Astrocyte (in vitro differentiated cells and primary cell): ENCODE data around the gene DNMBP. TPM values are rescaled to one million over a fixed set of nuclear protein-coding genes. Genes with fewer than 3 reads are reported as not detected.

Experiments
- DNase-seq: peaks from one replicate; pipeline ENCODE4 v3.0.0-alpha.2; 2010; ENCODE audit warnings: low read depth
- FAIRE-seq: peaks from 2 replicates; lab custom pipeline; 2011; peaks lifted over from hg19 to GRCh38; lab: Jason Lieb, UNC
- H2AFZ ChIP-seq: 2 replicates; pipeline ENCODE4 v1.6.0; 2012; ENCODE audit warnings: low read depth, low read length, inconsistent platforms
- H3K27ac ChIP-seq: 2 replicates; pipeline ENCODE4 v1.5.1; 2011; ENCODE audit warnings: low read depth, low read length, inconsistent platforms
- H3K27me3 ChIP-seq: 2 replicates; pipeline ENCODE4 v1.6.0; 2011; ENCODE audit warnings: low read length, inconsistent platforms; ENCODE audit not compliant: insufficient read depth
- H3K36me3 ChIP-seq: 2 replicates; pipeline ENCODE4 v1.5.1; 2011; ENCODE audit warnings: low read length, inconsistent platforms; ENCODE audit not compliant: insufficient read depth
- H3K4me1 ChIP-seq: 2 replicates; pipeline ENCODE4 v1.5.1; 2011; ENCODE audit warnings: low read length, inconsistent platforms; ENCODE audit not compliant: insufficient read depth
- H3K4me2 ChIP-seq: 2 replicates; pipeline ENCODE4 v1.6.0; 2012; ENCODE audit warnings: low read length, inconsistent platforms
- H3K4me3 ChIP-seq: 2 replicates; pipeline ENCODE4 v1.5.1; 2011; ENCODE audit warnings: low read depth, mild to moderate bottlenecking, low read length, inconsistent platforms; ENCODE audit not compliant: insufficient read depth
- H3K79me2 ChIP-seq: 2 replicates; pipeline ENCODE4 v1.6.0; 2012; ENCODE audit warnings: mild to moderate bottlenecking, low read length, inconsistent platforms; ENCODE audit not compliant: insufficient read depth
- H3K9ac ChIP-seq: 2 replicates; pipeline ENCODE4 v1.6.0; 2012; ENCODE audit warnings: mild to moderate bottlenecking, low read length, inconsistent platforms
- H3K9me3 ChIP-seq: 2 replicates; pipeline ENCODE4 v1.5.1; 2012; ENCODE audit warnings: low read depth, mild to moderate bottlenecking, low read length, inconsistent platforms; ENCODE audit not compliant: insufficient read depth
- H4K20me1 ChIP-seq: 2 replicates; pipeline ENCODE4 v1.6.0; 2012; ENCODE audit warnings: low read length, inconsistent platforms; ENCODE audit not compliant: insufficient read depth
- H3K27ac Mint-ChIP-seq: one replicate; pipeline ENCODE4 v1.8.0; 2021; ENCODE audit warnings: mild to moderate bottlenecking, mixed read lengths; ENCODE audit not compliant: unreplicated experiment
- H3K27me3 Mint-ChIP-seq: one replicate; pipeline ENCODE4 v1.8.0; 2021; ENCODE audit warnings: low read depth, mixed read lengths; ENCODE audit not compliant: unreplicated experiment
- H3K36me3 Mint-ChIP-seq: one replicate; pipeline ENCODE4 v1.8.0; 2021; ENCODE audit warnings: low read depth, mixed read lengths; ENCODE audit not compliant: unreplicated experiment
- H3K4me1 Mint-ChIP-seq: one replicate; pipeline ENCODE4 v1.8.0; 2021; ENCODE audit warnings: low read depth, mixed read lengths; ENCODE audit not compliant: unreplicated experiment
- H3K4me3 Mint-ChIP-seq: one replicate; pipeline ENCODE4 v1.8.0; 2021; ENCODE audit warnings: mild to moderate bottlenecking, moderate library complexity, mixed read lengths; ENCODE audit not compliant: unreplicated experiment
- H3K9me3 Mint-ChIP-seq: one replicate; pipeline ENCODE4 v1.8.0; 2021; ENCODE audit warnings: mild to moderate bottlenecking, mixed read lengths; ENCODE audit not compliant: unreplicated experiment
- CTCF ChIP-seq: IDR thresholded peaks from 2 replicates; pipeline ENCODE4 v1.5.1; 2011; ENCODE audit warnings: low read depth, mild to moderate bottlenecking, inconsistent platforms, low read length, moderate library complexity; ENCODE audit not compliant: insufficient read depth
- EZH2 ChIP-seq: IDR thresholded peaks from 2 replicates; pipeline ENCODE4 v1.6.1; 2012; ENCODE audit warnings: mild to moderate bottlenecking, low read length, inconsistent platforms; ENCODE audit not compliant: insufficient read depth
- total RNA-seq: library from RNA; stranded (reverse); gene quantifications from 2 replicates; pipeline ENCODE4 v1.2.1, GENCODE V29; 2021

DNMBP gene
- total RNA-seq, 1 donor from 2014 or later = 24.8 TPM

- FAIRE-seq = no peak
- H3K36me3 ChIP-seq = peaks cover 56% of the 10 kb centered on the region
- Mint-ChIP-seq H3K27ac (no peak overlapping the region), H3K4me1 (no peaks in the 10 kb centered on the region), H3K9me3 (no peaks in the 10 kb centered on the region), H3K36me3 (peaks cover 16% of the 10 kb centered on the region), H3K27me3 (no peaks in the 10 kb centered on the region), H3K4me3 (no peak overlapping the region)
- H4K20me1 ChIP-seq = peaks cover 6% of the 10 kb centered on the region
- peaks cover 6% of the 10 kb centered on the region for H3K79me2 ChIP-seq
- no peak overlapping the region for H2AFZ ChIP-seq
- DNase-seq = peak; percentile 59
- H3K27me3 ChIP-seq = no peaks in the 10 kb centered on the region
- H3K9me3 ChIP-seq = no peaks in the 10 kb centered on the region
- H3K4me3 ChIP-seq = no peak overlapping the region
- TF ChIP-seq CTCF (no peak), EZH2 (no peak)
- H3K4me2 ChIP-seq = no peak overlapping the region
- H3K9ac ChIP-seq = no peak overlapping the region
- no peaks in the 10 kb centered on the region for H3K4me1 ChIP-seq
- H3K27ac ChIP-seq = peak overlapping the region; percentile 30
Measured at GRCh38 chr10:99888622-99889021, 121.1 kb downstream of the DNMBP start.

GRCh38 chr10:99883523-99883922 lies 126.2 kb downstream of the DNMBP start:
- peaks cover 19% of the 10 kb centered on the region for H4K20me1 ChIP-seq
- H3K27me3 ChIP-seq = no peaks in the 10 kb centered on the region
- H3K79me2 ChIP-seq = no peaks in the 10 kb centered on the region
- H2AFZ ChIP-seq = no peak overlapping the region
- no peaks in the 10 kb centered on the region for H3K9me3 Mint-ChIP-seq
- H3K4me1 Mint-ChIP-seq = no peaks in the 10 kb centered on the region
- no peaks in the 10 kb centered on the region for H3K9me3 ChIP-seq
- no peaks in the 10 kb centered on the region for H3K4me1 ChIP-seq
- no peak for TF ChIP-seq EZH2
- no peak for TF ChIP-seq CTCF
- peaks cover 26% of the 10 kb centered on the region for H3K36me3 Mint-ChIP-seq
- FAIRE-seq (no peak), DNase-seq (no peak)
- no peak overlapping the region for H3K27ac ChIP-seq
- H3K27me3 Mint-ChIP-seq = no peaks in the 10 kb centered on the region
- no peak overlapping the region for H3K27ac Mint-ChIP-seq
- no peak overlapping the region for H3K4me2 ChIP-seq
- H3K9ac ChIP-seq = no peak overlapping the region
- no peak overlapping the region for H3K4me3 Mint-ChIP-seq
- peaks cover 84% of the 10 kb centered on the region for H3K36me3 ChIP-seq
- H3K4me3 ChIP-seq = no peak overlapping the region

- Mint-ChIP-seq H3K4me3 (no peak overlapping the region), H3K27ac (no peak overlapping the region), H3K27me3 (no peaks in the 10 kb centered on the region), H3K9me3 (no peaks in the 10 kb centered on the region), H3K36me3 (peaks cover 42% of the 10 kb centered on the region), H3K4me1 (no peaks in the 10 kb centered on the region)
- Histone ChIP-seq H3K4me2 (no peak overlapping the region), H3K79me2 (no peaks in the 10 kb centered on the region), H3K9ac (no peak overlapping the region), H4K20me1 (peaks cover 27% of the 10 kb centered on the region), H3K4me3 (no peak overlapping the region), H3K27me3 (no peaks in the 10 kb centered on the region), H3K9me3 (no peaks in the 10 kb centered on the region), H2AFZ (no peak overlapping the region), H3K27ac (no peak overlapping the region), H3K36me3 (peaks cover 88% of the 10 kb centered on the region), H3K4me1 (no peaks in the 10 kb centered on the region)
- FAIRE-seq (no peak), DNase-seq (no peak)
- TF ChIP-seq CTCF (no peak), EZH2 (no peak)
Measured at GRCh38 chr10:99881371-99881770, 128.4 kb downstream of the DNMBP start.
